ENCODE results near the gene TDO2.

The TDO2 gene

GRCh38 chr4:155962767-155963166, 59.3 kb downstream of the TDO2 start:
- Histone ChIP-seq H3K27me3 (ENCODE audit: insufficient read depth, low read length, poor library complexity) (peaks cover 3% of the 10 kb centered on the region), H3K79me2 (ENCODE audit: insufficient read depth, low read length) (no peaks in the 10 kb centered on the region), H3K4me3 (ENCODE audit: low read depth in 1 of 2, low read length in 2 of 2) (no peak overlapping the region), H2AFZ (ENCODE audit: low read depth, low read length) (no peak overlapping the region), H3K9ac (ENCODE audit: low read depth, low read length) (no peak overlapping the region), H3K9me3 (ENCODE audit: insufficient read depth, low read length, severe bottlenecking) (no peaks in the 10 kb centered on the region), H3K4me2 (ENCODE audit: insufficient read depth, low read length) (no peak overlapping the region), H3K4me1 (ENCODE audit: insufficient read depth, low read length) (no peaks in the 10 kb centered on the region), H3K27ac (ENCODE audit: low read length) (no peak overlapping the region), H4K20me1 (ENCODE audit: insufficient read depth, low read length) (no peaks in the 10 kb centered on the region), H3K36me3 (ENCODE audit: insufficient read depth, low read length) (no peaks in the 10 kb centered on the region)
- DNase-seq (no peak), ATAC-seq (ENCODE audit: insufficient read depth, low read depth) (no peak)
- TF ChIP-seq CTCF (IDR thresholded peaks at IDR 0.05; ENCODE audit: borderline replicate concordance, extremely low read depth, low read length, poor library complexity, severe bottlenecking): no peak
- TF ChIP-seq EZH2 (IDR thresholded peaks at IDR 0.05; ENCODE audit: borderline replicate concordance, low read depth, low read length, severe bottlenecking): no peak

- Histone ChIP-seq H3K9ac (ENCODE audit: low read depth, low read length) (no peak overlapping the region), H3K36me3 (ENCODE audit: insufficient read depth, low read length) (no peaks in the 10 kb centered on the region), H3K4me1 (ENCODE audit: insufficient read depth, low read length) (no peaks in the 10 kb centered on the region), H3K9me3 (ENCODE audit: insufficient read depth, low read length, severe bottlenecking) (no peaks in the 10 kb centered on the region), H2AFZ (ENCODE audit: low read depth, low read length) (no peak overlapping the region), H3K79me2 (ENCODE audit: insufficient read depth, low read length) (no peaks in the 10 kb centered on the region), H3K27ac (ENCODE audit: low read length) (no peak overlapping the region), H3K27me3 (ENCODE audit: insufficient read depth, low read length, poor library complexity) (no peaks in the 10 kb centered on the region), H3K4me3 (ENCODE audit: low read depth in 1 of 2, low read length in 2 of 2) (no peak overlapping the region), H4K20me1 (ENCODE audit: insufficient read depth, low read length) (no peaks in the 10 kb centered on the region), H3K4me2 (ENCODE audit: insufficient read depth, low read length) (no peak overlapping the region)
- TF ChIP-seq EZH2 (IDR thresholded peaks at IDR 0.05; ENCODE audit: borderline replicate concordance, low read depth, low read length, severe bottlenecking): no peak
- TF ChIP-seq CTCF (IDR thresholded peaks at IDR 0.05; ENCODE audit: borderline replicate concordance, extremely low read depth, low read length, poor library complexity, severe bottlenecking): no peak
- DNase-seq: no peak
- ATAC-seq (ENCODE audit: insufficient read depth, low read depth): no peak
Observed at GRCh38 chr4:155964016-155964891, 60.8 kb downstream of the TDO2 start.

- Histone ChIP-seq H3K4me3 (ENCODE audit: low read depth in 1 of 2, low read length in 2 of 2) (no peak overlapping the region), H3K36me3 (ENCODE audit: insufficient read depth, low read length) (no peaks in the 10 kb centered on the region), H3K4me2 (ENCODE audit: insufficient read depth, low read length) (no peak overlapping the region), H4K20me1 (ENCODE audit: insufficient read depth, low read length) (no peaks in the 10 kb centered on the region), H3K9me3 (ENCODE audit: insufficient read depth, low read length, severe bottlenecking) (no peaks in the 10 kb centered on the region), H3K79me2 (ENCODE audit: insufficient read depth, low read length) (no peaks in the 10 kb centered on the region), H3K9ac (ENCODE audit: low read depth, low read length) (no peak overlapping the region), H3K27me3 (ENCODE audit: insufficient read depth, low read length, poor library complexity) (no peaks in the 10 kb centered on the region), H2AFZ (ENCODE audit: low read depth, low read length) (no peak overlapping the region), H3K27ac (ENCODE audit: low read length) (no peak overlapping the region), H3K4me1 (ENCODE audit: insufficient read depth, low read length) (no peaks in the 10 kb centered on the region)
- no peak for DNase-seq
- ATAC-seq (ENCODE audit: insufficient read depth, low read depth): no peak
- no peak for TF ChIP-seq CTCF (IDR thresholded peaks at IDR 0.05; ENCODE audit: borderline replicate concordance, extremely low read depth, low read length, poor library complexity, severe bottlenecking)
- no peak for TF ChIP-seq EZH2 (IDR thresholded peaks at IDR 0.05; ENCODE audit: borderline replicate concordance, low read depth, low read length, severe bottlenecking)
Observed at GRCh38 chr4:155966171-155966570, 62.7 kb downstream of the TDO2 start.
